ENCODE results near the gene GAR1.

DNA sequence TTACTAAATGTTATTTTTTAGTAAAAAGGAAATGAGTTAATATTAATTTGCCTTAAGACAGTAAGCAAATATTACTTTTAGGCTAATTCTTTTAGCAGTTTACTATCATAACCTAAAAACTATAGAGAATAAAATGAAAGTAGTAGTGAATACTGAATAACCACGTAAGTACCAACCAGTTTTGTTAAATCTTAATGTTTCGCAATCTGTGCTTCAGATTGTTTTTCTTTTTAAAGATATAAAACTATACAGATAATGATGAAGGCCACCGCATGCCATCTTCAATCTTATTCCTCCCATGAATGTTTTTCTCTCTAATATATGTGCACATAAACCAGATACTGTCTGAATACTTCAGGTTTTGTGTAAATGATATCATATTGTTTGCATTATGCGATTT is 18.2 kb downstream of the GAR1 start:
- TF ChIP-seq, protein P1, sequence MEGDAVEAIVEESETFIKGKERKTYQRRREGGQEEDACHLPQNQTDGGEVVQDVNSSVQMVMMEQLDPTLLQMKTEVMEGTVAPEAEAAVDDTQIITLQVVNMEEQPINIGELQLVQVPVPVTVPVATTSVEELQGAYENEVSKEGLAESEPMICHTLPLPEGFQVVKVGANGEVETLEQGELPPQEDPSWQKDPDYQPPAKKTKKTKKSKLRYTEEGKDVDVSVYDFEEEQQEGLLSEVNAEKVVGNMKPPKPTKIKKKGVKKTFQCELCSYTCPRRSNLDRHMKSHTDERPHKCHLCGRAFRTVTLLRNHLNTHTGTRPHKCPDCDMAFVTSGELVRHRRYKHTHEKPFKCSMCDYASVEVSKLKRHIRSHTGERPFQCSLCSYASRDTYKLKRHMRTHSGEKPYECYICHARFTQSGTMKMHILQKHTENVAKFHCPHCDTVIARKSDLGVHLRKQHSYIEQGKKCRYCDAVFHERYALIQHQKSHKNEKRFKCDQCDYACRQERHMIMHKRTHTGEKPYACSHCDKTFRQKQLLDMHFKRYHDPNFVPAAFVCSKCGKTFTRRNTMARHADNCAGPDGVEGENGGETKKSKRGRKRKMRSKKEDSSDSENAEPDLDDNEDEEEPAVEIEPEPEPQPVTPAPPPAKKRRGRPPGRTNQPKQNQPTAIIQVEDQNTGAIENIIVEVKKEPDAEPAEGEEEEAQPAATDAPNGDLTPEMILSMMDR (IDR thresholded peaks at IDR 0.05), result no peak
- no peak for TF ChIP-seq POLR2AphosphoS5 (IDR thresholded peaks at IDR 0.05)

Measured in prostate gland (tissue), 2 donors.